GM21515 (cell line): ENCODE measurements around the gene FILIP1L.

Experiments used
- ATAC-seq: cut with Tn5 transposase; IDR thresholded peaks from one replicate; pipeline ENCODE4 v1.9.1; 2021; ENCODE audit not compliant: unreplicated experiment

The FILIP1L gene

DNA sequence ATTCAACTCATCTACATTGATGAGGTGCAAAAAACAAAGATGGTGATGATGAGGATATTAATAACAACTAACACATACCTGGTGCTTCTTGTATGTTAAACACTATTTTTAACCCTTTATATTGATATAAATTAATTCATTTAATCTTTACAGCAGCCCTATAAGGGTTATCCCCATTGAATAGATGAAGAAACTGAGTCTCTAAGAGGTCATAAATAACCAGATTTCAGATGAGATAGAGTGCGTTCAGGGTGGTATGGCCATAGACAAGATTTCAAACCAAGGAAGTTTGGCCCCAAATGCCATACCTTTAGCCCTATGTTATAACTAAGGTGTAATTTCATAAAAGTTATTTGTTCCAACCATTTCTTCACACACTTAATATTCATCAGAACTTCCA lies 214.1 kb downstream of the FILIP1L start:
- ATAC-seq, result no peak

DNA sequence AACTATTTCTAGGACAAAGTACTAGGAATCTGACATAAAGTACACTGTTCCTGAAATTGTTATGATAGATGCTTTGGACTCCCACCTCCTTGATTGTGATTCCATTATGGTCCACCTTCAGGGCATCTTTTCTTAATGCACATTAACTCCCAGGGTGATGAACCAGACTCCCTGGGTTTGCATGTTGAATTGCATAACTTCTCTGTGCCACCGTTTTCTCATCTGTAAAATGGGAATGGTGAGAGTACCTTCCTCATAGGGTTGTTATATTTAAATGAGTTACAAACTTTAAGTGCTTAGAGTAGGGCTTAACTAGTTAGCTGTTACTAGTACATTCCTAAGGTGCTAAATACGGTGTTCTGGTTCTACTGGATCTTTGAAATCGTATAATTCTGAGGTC lies 214.7 kb downstream of the FILIP1L start:
- ATAC-seq, result no peak

DNA sequence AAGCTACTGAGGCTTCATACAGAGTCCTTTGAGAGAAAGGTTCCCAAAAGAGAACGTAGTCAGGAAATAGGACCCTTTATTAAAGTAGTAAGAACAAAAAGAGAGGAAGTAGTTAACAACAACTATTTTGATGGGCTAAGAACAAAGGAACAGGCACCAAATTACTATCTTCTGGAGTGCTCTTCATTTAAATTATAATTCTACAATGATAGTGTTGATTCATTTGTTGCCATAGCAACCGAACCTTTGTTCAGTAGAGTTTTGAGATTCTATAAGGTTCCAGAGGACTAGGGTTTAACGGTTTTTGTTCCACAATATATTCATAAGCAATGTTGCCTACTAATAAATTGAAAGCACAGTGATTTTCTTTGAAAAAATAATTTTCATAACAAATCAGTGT lies 217.8 kb downstream of the FILIP1L start:
- ATAC-seq, result no peak

DNA sequence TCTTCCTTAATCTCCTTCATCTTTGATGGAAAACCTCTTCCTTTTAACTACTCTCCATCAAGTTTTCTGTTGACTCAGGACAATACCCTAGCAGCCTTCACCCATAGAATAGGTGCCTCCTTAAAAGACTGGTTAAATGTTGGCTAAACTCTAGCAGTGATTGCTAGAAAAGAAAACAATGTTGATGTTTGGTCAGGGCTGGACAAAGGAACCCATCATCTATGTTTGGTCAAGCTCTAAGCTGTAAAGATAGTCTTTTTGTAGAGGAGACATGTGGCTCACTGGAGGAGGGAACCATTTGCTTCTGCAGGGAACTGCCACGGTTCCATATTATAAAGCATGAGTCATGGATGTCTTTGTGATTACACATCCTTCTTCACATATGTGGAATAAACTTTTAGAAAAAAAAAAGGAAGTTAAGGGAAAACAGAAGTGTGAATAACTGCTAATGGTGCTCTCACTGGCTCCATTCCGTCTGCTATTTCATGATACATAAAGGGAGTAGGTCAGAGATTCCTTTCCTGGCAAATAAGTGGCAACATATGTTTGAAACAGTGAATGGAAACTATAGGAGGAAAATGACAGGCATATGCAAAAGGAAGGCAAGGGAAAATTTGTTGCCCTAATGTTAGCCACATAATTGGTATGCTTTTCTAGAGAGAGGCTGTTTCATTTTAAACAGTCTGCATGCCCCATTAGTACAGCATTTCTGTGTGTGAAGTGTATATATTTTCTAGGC lies 218.4 kb downstream of the FILIP1L start:
- ATAC-seq, result no peak

DNA sequence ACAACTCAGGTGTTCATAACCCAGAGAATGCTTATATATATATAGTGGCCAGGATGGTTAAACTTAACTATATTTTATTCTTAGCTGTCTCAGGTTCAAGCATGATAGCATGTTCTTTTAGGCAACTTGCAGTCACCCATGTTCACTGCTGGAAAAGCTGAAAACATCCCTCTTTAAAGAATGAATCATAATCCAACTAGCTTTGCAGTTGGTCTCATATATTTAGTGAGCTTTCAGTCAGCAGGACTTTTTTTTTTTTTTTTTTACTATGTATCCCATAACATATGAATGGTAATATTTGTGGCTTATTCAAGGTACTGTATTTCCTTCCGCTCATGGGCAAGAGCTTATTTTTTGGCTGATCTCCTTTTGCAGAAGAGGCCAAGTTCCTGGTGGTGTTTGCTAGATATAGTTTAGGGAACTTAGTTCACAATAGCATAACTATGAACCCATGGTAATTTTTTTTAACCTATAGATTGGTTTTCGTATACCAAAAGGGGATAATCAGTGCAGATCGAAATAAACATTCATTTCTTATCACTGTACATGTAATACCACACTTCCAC lies 219.1 kb downstream of the FILIP1L start:
- ATAC-seq, result no peak

DNA sequence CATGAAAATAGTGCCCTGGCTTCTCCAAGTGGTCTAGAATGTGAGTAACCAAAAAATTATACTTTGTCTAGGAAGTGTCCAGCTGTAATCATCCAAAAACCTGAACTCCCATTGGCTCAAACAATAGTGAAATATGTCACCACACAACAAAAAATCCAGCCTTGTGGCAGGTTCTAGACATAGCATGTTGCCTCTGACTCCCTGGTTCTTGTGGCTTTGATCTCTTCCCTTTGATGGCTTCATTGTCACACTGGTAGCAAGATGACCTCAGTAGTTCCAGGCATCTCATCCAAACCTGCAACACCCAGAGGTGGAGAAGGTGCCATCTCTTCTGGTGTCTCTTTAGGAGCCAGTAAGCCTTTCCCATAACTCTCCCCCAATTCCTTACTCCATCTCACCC lies 222.0 kb downstream of the FILIP1L start:
- ATAC-seq, result no peak

DNA sequence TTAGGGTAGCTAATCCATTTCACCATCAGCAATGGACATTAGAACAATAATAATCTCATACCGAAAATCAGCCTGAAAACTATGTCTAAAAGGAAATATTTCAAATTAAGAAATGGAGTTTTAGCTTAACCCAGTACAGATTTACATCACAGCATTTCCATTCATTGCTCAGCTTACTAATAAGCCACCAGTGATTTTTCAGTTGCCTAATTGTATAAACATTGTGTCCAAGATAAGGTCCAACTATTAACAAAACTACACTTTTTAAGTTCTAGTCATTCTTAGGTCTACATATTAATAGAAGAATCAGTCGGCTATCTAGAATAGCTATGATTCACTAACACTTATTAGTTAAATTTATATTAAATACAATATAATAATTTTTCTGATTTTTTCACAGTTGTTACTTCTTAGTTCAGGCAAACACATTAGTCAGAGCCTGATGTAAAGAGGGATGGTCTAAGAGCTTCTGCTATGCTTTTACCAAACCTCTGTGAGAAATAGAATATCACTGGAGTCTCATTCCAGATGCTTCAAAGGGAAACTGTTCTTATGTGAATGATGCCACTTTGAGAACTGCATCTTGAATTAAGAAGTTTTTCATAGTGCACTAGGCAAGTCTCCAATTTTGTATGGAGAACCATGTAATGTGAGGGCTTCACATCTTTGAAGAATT lies 222.6 kb downstream of the FILIP1L start:
- no peak for ATAC-seq

DNA sequence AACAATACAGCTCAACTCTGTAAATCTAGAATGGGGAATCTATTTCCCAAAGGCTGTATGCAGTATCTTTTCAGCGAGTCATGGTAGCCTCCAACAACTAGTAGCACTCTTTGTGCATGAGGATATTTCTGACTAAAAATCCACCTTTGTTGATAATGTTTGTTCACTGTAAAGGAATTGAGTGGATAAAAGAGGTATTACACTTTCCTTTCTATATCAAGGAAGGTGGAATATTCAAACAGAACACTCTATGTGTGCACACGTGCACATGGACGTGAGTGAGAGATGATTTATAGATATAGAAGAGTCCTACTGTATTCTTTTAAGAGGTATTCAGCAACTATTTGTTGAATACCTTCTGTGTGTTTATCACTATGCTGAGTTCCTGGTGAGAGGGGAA lies 228.4 kb downstream of the FILIP1L start:
- no peak for ATAC-seq

DNA sequence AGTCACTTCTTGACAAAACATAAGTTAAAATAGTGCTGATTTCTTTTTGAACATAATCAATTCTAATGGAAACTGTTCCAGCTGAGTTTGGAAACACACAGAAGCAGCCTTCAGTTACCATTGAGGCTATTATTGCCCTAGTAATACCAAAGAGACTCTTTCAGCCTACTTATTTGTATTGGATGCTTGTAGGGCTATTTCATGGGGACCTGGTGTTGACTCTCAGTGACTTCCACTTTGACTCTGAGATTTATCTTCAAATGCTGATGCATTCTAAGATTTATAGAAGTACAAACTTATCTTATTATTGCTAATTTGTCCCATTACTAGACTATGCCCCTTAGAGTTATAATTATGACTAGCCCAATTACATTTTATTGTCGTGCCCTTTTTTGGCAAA lies 229.2 kb downstream of the FILIP1L start:
- no peak for ATAC-seq

DNA sequence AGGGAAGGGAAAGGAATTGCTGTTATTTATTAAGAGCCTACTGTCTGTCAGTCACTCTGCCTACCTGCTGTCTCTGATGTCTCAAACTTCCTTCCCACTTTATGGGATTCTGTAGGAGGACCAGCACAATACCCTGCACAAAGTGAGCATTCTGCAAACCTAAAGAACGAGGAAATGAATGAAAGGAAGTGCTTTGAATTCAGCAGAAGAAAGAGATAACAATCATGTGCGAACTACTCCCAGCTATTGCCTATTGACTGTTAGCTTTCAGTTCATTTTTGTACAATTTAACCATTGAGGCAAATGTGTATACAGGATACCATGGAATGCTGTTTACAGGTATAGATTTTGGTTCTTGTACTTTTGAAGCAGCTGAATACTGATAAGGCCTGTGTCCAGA lies 229.8 kb downstream of the FILIP1L start:
- no peak for ATAC-seq

DNA sequence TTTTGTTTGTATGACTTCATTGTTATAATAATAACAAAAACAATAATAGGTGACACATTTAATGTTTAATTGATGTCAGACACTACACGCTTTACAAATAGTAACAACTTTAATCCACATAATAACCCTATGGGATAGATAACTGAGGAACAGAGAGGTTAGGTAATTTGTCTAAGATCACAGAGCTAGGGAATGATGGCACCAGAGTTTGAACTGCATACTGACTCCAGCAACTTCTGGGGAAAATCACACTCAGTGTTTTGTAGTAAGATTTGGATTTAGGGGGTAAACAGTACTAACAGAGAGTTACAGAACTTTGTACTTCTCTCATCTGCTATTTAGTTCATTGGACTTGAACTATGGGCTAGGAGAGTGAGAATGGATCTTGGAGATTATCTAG lies 230.6 kb downstream of the FILIP1L start:
- no peak for ATAC-seq

DNA sequence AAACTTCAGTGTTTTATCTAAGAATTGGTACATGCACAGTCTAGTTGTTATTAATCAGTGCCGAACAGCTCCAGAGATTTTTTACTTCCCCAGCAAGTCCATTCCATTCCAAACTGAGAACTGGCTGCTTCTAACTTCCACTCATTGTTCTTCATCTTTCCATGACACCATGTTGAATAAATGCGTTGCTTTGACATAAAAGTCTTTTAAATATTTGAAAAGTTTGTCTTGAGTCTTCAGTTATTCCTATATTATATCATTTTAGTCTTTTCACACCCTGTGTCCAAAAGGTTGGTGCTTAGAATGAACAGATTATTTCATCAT lies 231.2 kb downstream of the FILIP1L start:
- ATAC-seq, result no peak

DNA sequence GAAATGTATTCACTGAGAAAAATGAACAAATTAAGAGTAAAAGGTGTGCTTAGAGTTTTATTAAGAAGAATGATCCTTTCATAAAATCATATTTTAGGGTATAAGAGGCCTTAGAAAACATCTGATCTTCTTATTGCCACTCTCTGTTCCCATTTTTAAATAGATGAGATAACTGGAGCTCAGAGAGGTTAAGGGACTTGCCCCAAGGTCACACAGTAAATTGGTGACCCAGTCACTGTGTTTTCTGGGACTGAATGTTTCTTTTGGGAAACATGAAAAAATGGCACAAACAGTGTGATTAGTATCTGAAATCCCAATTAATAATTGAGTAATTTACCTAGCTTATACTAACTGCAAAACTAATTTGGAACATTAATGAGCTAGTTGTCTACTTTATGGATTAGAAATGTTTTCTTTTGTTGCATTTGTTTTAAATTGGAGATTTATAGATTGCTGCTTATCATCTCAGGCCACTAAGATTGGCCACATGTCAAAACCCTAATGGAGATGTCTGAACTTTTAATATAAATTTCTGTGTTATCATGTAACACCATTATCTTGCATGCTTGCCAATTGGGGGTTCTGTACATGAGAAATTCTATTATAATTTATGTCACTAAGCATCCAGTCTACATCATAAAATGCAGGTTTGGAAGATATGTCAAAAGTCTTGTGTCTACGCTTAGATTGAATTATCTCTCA lies 231.7 kb downstream of the FILIP1L start:
- no peak for ATAC-seq

DNA sequence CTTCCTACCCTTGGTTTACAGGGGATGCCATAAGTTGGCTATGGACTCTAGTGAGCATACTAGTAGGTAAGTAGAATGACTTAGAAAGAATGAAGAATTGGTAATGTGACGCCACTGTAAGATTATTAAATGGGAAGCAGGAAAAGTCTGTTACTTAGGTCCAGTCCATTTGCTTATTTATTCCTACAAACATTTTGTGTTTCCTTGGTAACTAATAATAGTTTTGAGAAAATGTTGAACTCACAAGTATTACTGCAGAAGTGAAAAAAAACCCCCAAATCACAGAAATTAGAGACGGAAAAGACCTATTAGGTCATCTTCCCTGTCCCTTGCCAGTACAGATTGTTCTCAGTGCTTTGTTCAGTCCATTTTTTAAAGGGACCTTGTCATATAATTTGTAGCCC lies 233.2 kb downstream of the FILIP1L start:
- ATAC-seq, result no peak

DNA sequence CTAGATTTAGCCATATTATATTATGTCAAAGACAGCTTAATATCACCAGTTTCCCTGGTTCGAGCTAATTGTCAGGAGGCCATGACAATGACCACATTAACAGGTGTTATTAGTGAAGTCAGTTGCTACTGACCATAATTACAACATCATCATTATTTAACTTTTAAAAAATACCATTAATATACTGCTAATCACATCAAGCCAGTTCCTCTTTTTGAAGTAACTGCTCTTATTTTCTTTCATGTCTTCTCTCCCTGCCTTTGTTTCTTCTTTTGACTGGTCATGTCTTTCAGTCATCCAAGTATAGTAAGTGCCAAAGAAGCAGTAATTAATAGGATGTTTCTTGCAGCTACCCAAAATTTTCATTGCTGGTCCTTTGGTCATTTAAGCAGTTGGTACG lies 235.0 kb downstream of the FILIP1L start:
- no peak for ATAC-seq

DNA sequence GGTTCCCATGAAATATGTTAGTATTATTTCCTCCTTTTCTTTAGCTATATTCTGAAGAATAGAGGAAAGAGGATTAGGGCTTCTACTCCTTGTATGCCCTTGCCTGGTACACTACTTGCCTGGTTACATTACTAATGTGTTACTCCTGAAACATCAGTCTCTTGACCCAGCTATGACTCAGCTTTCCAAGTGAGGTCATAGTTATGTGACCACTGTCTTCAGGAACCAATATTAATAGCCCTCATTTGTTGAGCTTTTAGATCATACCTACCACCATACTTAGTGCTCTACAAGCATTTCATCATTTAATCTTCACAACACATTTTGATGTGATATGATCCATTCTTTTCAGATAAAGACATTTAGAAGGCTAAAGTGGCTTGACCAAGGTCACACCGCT lies 236.3 kb downstream of the FILIP1L start:
- ATAC-seq, result no peak

DNA sequence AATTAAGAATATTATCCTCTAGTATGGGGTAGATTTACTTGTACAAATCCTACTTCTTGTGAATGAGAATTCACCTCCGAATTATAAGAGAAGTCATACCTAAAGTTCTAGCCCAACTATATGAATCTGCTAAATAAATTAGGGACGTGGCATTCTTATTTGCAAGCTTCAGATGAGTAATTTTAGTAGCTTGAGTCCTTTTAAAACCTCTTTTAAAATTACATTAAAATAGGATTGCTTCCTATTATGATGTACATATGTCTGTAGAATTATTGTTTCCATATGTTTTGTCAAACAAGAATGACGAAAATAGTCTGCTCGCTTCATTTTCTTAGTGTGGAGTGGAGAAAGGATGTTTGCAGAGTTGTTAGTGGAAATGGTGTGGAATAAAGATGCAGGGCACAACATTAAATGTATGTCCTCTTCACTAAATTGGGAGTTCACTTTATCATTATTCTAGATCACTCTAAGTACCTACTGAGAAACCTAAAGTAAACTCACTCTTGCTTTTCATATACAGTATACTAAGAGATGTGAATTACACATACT lies 237.2 kb downstream of the FILIP1L start:
- no peak for ATAC-seq

DNA sequence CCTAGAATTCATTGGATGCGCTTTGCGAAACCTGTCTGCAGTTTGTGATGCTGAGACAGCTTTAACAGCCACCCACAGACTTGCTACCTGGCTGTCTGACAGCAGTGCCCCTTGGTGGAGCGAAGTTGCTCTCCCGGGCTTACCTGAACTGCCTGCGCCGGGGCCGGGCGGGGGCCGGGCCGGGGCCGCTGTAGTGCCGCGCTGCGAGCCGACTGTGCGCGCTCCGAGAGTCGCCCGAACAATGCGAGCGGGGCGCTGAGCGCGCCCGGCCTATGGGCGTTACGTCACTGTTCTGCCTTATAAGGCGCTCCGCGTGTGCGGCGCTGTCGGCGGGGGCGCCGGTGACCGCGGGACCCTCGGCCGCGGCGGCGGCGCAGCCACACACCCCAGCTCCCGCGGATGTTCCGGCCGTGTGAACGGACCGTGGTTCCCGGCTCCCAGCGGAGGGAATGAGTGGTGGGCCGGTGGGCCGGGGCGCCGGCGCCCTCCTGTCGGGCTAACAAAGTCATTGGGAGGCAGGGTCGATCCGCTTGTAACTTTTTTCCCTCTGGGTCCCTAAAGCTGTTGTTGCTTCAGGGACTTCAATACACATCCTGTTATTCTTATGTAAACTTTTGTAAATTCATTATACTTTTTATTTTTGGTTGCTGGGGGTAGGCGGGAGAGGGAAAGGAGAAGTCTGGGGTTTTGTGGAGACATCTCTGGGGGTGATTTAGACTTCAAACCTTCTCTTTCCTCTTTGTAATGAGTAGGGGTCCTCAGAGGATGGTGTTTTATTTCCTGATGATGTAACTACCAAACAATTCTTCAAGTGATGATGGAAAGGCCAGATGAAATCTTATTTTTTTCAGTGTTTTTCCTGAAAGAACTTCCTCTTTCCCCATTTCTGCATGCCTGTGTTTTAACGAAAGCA lies 238.1 kb downstream of the FILIP1L start:
- peak; percentile 94 for ATAC-seq

DNA sequence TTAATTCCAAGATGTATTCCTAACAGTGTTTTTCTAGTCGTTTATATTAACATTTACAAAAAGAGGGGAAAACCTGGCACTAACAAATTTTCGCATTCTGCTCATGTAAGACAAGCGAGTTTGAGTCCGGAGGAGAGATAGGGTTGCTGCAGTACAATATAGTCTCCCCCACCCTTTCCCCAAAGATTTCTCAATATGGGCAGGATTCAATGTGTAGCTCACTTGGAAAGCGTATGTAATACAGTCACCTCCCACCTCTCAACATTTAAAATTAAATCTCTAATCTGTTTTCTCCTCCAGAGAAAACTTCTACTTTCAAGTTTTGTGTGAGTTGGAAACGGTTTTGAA lies 238.7 kb downstream of the FILIP1L start:
- ATAC-seq, result no peak

DNA sequence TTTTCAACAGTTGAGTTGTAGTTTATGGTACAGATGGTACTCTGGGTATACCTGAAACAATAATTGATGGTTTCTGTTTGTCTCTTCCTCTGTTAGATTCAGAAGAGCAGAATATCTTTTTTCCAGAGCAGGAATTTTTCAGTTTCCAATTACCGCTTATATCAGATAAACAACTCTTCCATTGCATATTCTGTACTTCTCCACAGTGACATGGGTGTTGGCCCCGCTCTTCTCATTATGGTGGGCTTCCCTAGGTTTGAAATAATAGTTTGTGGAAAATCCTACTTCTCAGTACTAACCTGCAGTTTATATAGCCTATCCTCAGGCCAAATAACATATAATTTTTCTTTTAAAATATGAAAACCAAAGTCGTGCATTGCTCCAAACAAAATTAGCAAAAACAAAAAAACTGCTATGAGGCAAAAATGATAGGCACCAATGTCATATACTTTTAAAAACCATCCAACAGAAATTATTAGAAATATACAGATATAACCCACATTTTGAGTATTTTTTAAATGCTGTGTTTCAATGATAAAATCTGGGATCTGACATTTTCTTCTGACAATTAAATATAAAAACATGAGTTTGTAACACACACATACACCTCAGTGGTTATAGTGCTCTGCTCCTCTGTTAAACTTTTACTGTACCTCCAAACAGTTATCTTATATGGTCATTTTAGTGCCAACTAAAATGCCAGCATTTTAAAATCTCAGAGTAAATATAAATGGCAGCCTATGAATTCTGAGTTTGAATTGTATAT lies 239.9 kb downstream of the FILIP1L start:
- ATAC-seq, result no peak
